Esophagus squamous epithelium (tissue), 5 donors: Measurements from ENCODE around the gene USB1. TPM values are rescaled to one million over a fixed set of nuclear protein-coding genes. Genes with fewer than 3 reads are reported as not detected.
"Not testable (repeated sequence)": the region's sequence is repeated elsewhere in the genome, so short reads cannot be mapped to it uniquely, and the experiment has no call there.

Experiments
- DNase-seq: peaks from one replicate; lab custom pipeline; 2025; lab: John Stamatoyannopoulos, UW
- H3K27ac ChIP-seq, 4 donors: fragments of 200-600 bp; sonication (generic); one replicate each; pipeline ENCODE4 v1.5.1; 2016 to 2019; ENCODE audit warnings: mild to moderate bottlenecking in 1 of 4
- H3K27me3 ChIP-seq, 4 donors: fragments of 200-600 bp; sonication (generic); 1 replicate in 3 of 4; 2 replicates in 1 of 4; pipeline versions ENCODE4 v1.5.1 to v1.6.0; 2017 to 2021; ENCODE audit warnings: antibody characterized with exemption in 1 of 4
- H3K36me3 ChIP-seq, 3 donors: fragments of 200-600 bp; sonication (generic); one replicate each; pipeline ENCODE4 v1.5.1; 2016 to 2019
- H3K4me1 ChIP-seq, 3 donors: fragments of 200-600 bp; sonication (generic); one replicate each; pipeline ENCODE4 v1.5.1; 2017 to 2019
- H3K4me3 ChIP-seq, 4 donors: fragments of 200-600 bp; sonication (generic); 1 replicate in 3 of 4; 2 replicates in 1 of 4; pipeline ENCODE4 v1.5.1; 2016 to 2019; ENCODE audit warnings: mild to moderate bottlenecking in 2 of 4, moderate library complexity in 1 of 4
- H3K9me3 ChIP-seq, 3 donors: fragments of 200-600 bp; sonication (generic); one replicate each; pipeline ENCODE4 v1.5.1; 2016 to 2019
- CTCF ChIP-seq, 6 experiments: fragments of 450-650 bp in 4 of 6; fragments of 200-600 bp in 2 of 6; sonication (generic) in 2 of 6; IDR thresholded peaks; one replicate each; pipeline ENCODE4 v1.5.1; 2016 to 2019; ENCODE audit warnings: antibody characterized with exemption in 6 of 6, mild to moderate bottlenecking in 4 of 6, moderate library complexity in 4 of 6
- POLR2A ChIP-seq, 4 donors: fragments of 450-650 bp; IDR thresholded peaks; one replicate each; pipeline ENCODE4 v1.6.1; 2017; ENCODE audit warnings: antibody characterized with exemption in 4 of 4, mild to moderate bottlenecking in 4 of 4, moderate library complexity in 3 of 4
- WGBS, 2 donors: methylation state at CpG; one replicate each; pipeline ENCODE4 v1.1.5; 2018; 5-methylcytosine and 5-hydroxymethylcytosine counted together
- intact Hi-C: fragments of 100-400 bp; cut with DNase I; formaldehyde crosslinking; loops from one replicate; pipeline ENCODE4 v1.15.0; 2022
- total RNA-seq, 4 donors: library from RNA; depleted of rRNA; stranded (reverse); fragments of >200 nt; gene quantifications; one replicate each; pipeline ENCODE4 v1.1.0, GENCODE V29; 2016
- donor health status: DM: yes; HTN: yes; CAD: no.

The USB1 gene
- total RNA-seq, 4 donors from 2014 or later: 11.2 to 23.9 (median 18.6) TPM

GRCh38 chr16:57999971-58000705, 1.1 kb upstream of the USB1 start, which contains the start of gene ZNF319:
Gene ZNF319 (minus strand): TSS chr16:58000672. CDS start chr16:57998265, 2,407 bp downstream.
- 0% methylated on average over 6 of the region's 95 CpGs; no CpG with 5 or more reads in 1 of the 2 donors for WGBS, 2 donors
- Histone ChIP-seq H3K27me3 (no peaks in the 10 kb centered on the region), H3K4me3 (peak within 1 kb of the TSS; percentile 65 to 91 (median 78)), H3K4me1 (peaks cover 14 to 52% (median 33%) of the 10 kb centered on the region in 3 donors), H3K27ac (peak within 1 kb of the TSS; percentile 90 to 96 (median 93)), H3K9me3 (no peaks in the 10 kb centered on the region), H3K36me3 (peaks cover 13 to 42% (median 20%) of the 10 kb centered on the region in 3 donors)
- DNase-seq: no peak
- intact Hi-C loops: loop anchor here (5.0 kb wide), 2 partner anchors 98 to 243 kb away; no protein-coding TSS in a partner anchor
- TF ChIP-seq CTCF (IDR thresholded peaks at IDR 0.05): no peak
- TF ChIP-seq POLR2A (IDR thresholded peaks at IDR 0.05): no peak

GRCh38 chr16:58001781-58002415, 691 bp downstream of the USB1 start:
- Histone ChIP-seq H3K36me3 (peaks cover 6 to 37% (median 11%) of the 10 kb centered on the region in 3 donors), H3K27ac (peak overlapping the region; percentile 90 to 96 (median 93)), H3K27me3 (no peaks in the 10 kb centered on the region), H3K4me3 (peak overlapping the region; percentile 65 to 91 (median 78)), H3K9me3 (no peaks in the 10 kb centered on the region), H3K4me1 (peaks cover 13 to 48% (median 33%) of the 10 kb centered on the region in 3 donors)
- TF ChIP-seq POLR2A (IDR thresholded peaks at IDR 0.05): no peak
- TF ChIP-seq CTCF (IDR thresholded peaks at IDR 0.05): no peak
- no peak for DNase-seq
- intact Hi-C loops: loop anchor here (5.0 kb wide), 2 partner anchors 100 to 245 kb away; no protein-coding TSS in a partner anchor
- WGBS, 2 donors: 25 to 32% methylated on average over 8 to 10 of the region's 10 CpGs

- no peak for DNase-seq
- Histone ChIP-seq H3K4me3 (no peak overlapping the region), H3K36me3 (peaks cover under 1 to 34% (median 6%) of the 10 kb centered on the region in 3 donors), H3K27ac (no peak overlapping the region), H3K9me3 (no peaks in the 10 kb centered on the region), H3K4me1 (peaks cover 13 to 48% (median 33%) of the 10 kb centered on the region in 3 donors), H3K27me3 (no peaks in the 10 kb centered on the region)
- intact Hi-C loops: loop anchor here (5.0 kb wide), 2 partner anchors 100 to 245 kb away; no protein-coding TSS in a partner anchor
- WGBS, 2 donors: 78% methylated on average over 7 to 9 of the region's 9 CpGs
- TF ChIP-seq POLR2A (IDR thresholded peaks at IDR 0.05) (no peak), CTCF (IDR thresholded peaks at IDR 0.05) (no peak)
These were observed 1.2 kb downstream of the USB1 start for GRCh38 chr16:58002416-58002800.

- 88 to 93% methylated on average over 3 to 4 of the region's 5 CpGs for WGBS, 2 donors
- intact Hi-C loops: loop anchor here (5.0 kb wide), 2 partner anchors 101 to 246 kb away; no protein-coding TSS in a partner anchor
- H3K27ac ChIP-seq: no peak overlapping the region
- DNase-seq: no peak
- H3K9me3 ChIP-seq: no peaks in the 10 kb centered on the region
- peaks cover 13 to 44% (median 31%) of the 10 kb centered on the region in 3 donors for H3K4me1 ChIP-seq
- no peaks in the 10 kb centered on the region for H3K27me3 ChIP-seq
- TF ChIP-seq POLR2A (IDR thresholded peaks at IDR 0.05) (no peak), CTCF (IDR thresholded peaks at IDR 0.05) (no peak)
- peaks cover 0 to 32% (median under 1%) of the 10 kb centered on the region in 3 donors for H3K36me3 ChIP-seq
- H3K4me3 ChIP-seq: no peak overlapping the region
These were observed 1.7 kb downstream of the USB1 start for GRCh38 chr16:58002936-58003335.

GRCh38 chr16:58004736-58005135, 3.5 kb downstream of the USB1 start:
- H3K27ac ChIP-seq, H3K27me3 ChIP-seq, H3K9me3 ChIP-seq, DNase-seq, H3K4me3 ChIP-seq: not testable (repeated sequence)
- 82 to 94% methylated on average over 12 of the region's 12 CpGs for WGBS, 2 donors
- H3K36me3 ChIP-seq: peaks cover 0 to 29% (median 0%) of the 10 kb centered on the region in 3 donors
- H3K4me1 ChIP-seq: peaks cover 4 to 26% (median 13%) of the 10 kb centered on the region in 3 donors
- intact Hi-C loops: loop anchor here (5.0 kb wide), 2 partner anchors 102 to 247 kb away; no protein-coding TSS in a partner anchor
